Stimulated activated CD4-positive, alpha-beta T cell treated with anti-CD3 and anti-CD28 coated beads, Interleukin-15, amount 100 ng/mL, for 1 hour (primary cell): ENCODE measurements around the gene DAPK1.

Experiments
- DNase-seq, 2 donors: peaks; one replicate each; pipeline ENCODE4 v3.0.0-alpha.2; 2020; ENCODE audit warnings: low read depth in 1 of 2, low spot score in 1 of 2

The DAPK1 gene

GRCh38 chr9:87567983-87568382 is 70.3 kb downstream of the DAPK1 start:
- no peak for DNase-seq

DNA sequence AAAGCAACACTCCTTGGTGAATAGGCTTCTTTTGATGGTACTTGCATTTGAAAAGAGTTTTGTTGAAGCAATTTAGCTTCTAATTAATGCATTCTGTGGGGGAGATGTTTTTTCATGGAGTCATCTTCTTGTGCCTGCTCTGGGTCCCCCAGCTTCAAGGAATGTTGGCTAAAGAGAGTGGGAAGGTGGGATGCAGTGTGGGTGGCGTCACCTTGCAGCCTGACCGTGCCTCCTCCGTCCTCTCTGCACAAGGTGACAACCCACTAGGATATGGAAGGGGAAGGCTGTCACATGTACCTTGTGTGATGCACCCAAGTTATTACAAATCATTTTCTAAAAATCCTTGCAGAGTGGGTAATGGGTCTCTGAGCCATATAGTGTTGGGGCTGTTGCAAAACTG is 70.7 kb downstream of the DAPK1 start:
- DNase-seq: no peak

DNA sequence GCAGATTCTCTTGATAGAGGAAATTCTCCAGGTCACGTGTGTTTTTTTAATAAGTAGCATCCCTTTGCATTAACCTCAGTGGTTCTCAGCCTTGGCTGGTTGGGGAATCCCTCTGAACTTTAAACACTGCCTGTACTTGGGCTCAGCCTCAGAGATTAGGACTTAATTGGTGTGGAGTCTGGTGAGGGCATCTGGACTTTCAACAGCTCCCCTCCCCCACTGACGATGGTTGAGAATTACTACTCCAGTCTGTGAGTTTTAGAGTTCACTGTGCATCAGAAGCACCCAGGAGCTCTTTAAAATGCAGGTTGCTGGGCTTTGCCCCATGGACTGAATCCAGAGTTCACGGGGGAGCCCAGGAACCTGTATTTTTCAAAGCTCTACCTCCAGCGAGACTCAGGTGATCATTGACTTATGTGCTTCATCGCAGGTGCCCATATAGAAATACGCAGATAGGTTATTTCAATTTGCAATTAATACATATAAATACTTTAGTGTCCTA is 71.4 kb downstream of the DAPK1 start:
- no peak for DNase-seq

DNA sequence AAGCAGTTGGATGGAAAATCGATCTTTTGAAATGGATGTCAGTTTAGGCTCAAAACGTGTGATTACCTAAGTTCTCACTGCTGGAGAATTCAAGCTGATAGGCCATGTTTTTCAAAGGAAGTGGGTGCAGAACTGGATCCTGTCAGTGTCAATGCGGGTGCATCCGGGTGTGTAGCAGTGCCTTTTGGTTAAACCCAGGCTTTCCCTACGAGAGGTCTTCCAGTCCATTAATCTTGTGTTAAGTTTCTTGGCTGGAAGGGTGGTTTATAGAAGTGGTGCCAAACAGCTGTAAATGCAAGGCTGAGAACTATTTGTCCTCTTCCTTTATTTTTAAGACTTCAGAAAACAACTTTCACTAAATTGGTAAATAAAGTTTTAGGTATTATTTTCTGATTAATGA is 71.9 kb downstream of the DAPK1 start:
- DNase-seq: no peak

DNA sequence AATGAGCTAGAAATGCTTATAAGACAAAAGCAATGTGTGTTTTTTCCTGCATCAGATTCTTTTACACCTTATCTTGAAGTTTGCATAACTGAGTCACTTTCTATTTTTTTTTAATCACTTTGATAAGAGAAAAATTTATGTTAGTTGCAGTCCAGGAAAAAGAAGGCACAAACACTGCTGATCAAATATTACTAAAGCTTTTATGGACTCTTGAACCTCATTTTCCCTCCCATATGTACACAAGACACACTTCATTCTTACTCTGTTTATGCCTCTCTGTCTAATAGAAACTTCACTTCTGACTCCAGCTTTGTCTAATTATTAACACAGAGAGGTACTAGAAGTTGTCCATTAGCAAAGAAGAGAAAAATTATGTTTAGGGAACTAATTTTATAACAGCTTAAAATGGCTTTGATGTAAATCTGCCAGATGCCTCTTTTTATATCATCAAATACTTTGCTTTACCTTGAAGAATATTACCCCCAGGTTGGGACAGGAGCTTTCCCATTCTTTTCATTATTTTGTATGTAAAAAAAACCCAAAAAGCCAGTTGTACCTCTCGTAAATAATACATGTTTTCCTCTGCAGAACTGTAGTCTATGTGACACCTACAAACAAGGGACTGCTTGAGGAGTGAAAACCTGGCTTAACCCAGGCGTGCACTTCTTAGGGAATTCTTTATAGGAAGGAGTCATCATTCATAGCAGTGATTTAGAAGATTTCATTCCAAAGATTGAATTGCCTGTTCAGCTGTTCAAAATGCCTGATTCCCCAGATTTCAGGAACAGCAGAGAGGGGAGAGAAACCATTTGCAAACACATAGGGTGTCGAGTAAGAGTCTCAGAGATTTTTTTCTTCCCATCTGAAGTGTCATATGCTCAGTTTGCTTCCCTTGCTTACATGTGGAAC is 72.6 kb downstream of the DAPK1 start:
- DNase-seq: no peak

GRCh38 chr9:87572719-87573118 is 75.1 kb downstream of the DAPK1 start:
- no peak for DNase-seq

DNA sequence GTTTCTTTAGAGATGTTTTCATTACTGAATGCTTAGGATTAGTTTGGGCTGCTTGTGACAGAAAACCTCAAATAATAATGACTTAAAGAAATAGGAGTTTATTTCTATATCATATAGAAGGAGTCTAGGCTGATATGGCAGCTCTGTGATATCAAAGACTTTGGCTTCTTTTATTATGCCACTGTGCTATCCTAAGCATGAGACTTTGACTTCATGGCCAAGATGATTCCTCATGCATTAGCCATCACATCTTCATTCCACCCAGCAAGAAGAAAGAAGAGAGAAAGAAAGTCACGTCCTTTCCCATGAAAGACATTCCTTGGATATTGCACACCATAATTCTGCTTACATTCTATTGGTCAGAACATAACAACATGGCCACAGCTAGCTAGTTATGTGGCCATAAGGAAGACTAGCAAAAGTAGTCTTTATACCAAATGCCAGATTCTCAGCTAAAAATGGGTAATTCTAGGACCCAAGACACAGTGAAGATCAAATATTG is 76.2 kb downstream of the DAPK1 start:
- DNase-seq: no peak

GRCh38 chr9:87577746-87578145 is 80.1 kb downstream of the DAPK1 start:
- no peak for DNase-seq

GRCh38 chr9:87578625-87579024 is 81.0 kb downstream of the DAPK1 start:
- no peak for DNase-seq

- no peak for DNase-seq
Measured at GRCh38 chr9:87579781-87580541, 82.3 kb downstream of the DAPK1 start.

GRCh38 chr9:87580941-87581438 is 83.3 kb downstream of the DAPK1 start:
- DNase-seq: no peak

GRCh38 chr9:87581513-87581912 is 83.8 kb downstream of the DAPK1 start:
- DNase-seq: no peak

DNA sequence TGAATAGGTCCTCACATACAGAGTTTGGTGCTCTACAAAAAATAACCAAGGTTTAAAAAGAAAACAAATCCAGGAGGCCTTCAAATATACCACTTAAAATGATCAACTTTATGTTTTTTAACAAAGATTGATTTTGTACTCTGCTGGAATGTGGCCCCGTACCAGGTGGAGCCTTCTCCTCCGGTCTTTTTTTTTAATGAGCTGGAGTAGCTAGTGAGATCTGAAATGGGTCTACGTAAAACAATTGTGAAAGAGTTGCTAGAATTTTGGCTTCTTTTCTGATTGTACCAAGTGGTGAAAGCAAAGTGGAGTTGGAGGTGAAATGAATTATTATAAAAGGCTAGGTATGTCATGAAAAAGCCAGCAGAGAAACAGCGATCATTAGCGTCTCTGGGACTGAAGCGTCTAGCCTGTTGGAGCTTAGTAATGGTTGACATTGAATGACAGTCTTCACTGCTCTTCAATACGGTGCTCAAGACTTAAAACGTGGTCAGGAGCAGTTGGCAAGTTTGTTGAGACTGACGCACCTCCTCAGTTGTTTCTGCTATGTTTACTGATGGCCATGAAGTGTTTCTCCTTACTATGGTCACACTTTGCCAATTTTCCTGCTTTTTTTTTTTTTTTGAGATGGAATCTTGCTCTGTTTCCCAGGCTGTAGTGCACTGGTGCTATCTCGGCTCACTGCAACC is 84.4 kb downstream of the DAPK1 start:
- DNase-seq: no peak

DNA sequence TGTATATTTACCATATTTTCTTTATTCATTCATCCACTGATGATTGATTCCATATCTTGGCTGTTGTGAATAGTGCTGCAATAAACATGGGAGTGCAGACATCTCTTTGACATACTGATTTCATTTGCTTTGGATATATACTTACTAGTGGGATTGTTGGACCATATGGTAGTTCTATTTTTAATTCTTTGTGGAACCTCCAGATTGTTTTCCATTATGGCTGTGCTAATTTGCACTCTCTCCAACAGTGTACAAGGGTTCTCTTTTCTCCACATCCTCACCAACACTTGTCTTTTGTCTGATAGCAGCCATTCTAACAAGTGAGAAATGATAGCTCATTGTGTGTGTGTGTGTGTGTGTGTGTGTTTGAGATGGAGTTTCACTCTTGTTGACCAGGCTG is 86.7 kb downstream of the DAPK1 start:
- DNase-seq: no peak

GRCh38 chr9:87585123-87585855 is 87.6 kb downstream of the DAPK1 start:
- DNase-seq: no peak

DNA sequence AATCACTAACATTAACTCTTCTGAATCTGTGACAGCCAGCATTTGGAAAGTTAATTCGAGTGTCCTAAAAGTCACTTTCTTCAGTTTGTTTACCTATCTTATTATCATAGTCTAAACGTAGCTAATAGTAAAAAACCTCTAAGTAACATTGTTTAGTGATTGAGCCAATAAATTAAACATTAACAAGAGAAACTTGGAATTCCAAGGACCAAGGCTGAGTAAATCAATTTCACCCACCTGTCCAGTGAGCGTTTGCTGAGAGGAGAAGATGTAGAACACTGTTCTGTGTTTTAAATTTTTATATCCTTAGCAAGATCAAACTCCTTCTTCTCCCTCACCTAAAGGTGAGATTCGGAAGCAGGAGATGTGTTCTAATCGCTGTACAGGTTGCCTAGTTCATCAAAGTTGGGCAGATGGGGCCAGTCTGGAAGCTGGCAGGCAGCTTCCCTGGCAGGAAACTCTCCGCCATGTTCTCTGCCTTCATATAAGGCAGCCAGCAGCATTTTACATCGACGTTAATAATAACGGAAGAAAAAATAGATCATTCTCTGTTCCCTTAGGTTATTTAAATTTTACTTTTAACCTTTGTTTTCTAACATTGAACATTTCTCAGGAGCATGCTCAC is 89.2 kb downstream of the DAPK1 start:
- DNase-seq: no peak

DNA sequence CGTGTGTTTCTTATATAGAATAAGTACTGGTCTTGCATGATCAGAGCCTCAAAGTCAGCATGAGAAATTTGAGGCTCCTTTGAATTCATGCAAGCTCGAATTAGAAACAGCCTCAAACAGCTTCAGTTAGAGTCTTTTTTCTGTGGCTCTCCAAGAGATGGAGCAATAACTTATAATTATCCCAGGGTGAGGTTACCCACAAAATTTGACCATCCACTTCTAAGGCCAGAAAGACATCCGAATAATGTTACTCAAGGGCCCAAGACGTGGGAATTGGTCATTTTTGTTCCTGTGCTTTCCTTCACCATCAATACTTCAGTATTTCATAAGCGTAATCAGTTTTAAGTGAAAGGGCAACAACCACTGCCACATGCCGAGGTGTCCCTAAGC is 89.7 kb downstream of the DAPK1 start:
- no peak for DNase-seq

DNA sequence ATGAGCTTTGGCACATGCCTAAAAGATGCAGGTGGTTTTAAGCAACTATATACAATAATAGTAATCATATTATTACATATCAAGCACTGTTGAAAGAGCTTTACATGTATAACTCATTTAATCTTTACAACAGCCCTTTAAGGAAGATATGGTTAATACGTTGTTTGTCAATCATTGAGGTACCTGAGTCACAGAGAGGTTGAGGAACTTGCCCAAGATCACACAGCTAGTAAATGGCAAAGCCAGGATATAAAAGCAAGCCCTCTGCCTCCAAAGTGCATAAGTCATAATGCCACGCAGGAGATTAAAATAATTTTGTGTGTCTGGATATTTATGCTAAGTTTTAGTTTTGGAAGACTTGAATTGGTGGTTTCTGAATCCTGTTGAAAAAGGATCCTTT is 90.2 kb downstream of the DAPK1 start:
- no peak for DNase-seq

DNA sequence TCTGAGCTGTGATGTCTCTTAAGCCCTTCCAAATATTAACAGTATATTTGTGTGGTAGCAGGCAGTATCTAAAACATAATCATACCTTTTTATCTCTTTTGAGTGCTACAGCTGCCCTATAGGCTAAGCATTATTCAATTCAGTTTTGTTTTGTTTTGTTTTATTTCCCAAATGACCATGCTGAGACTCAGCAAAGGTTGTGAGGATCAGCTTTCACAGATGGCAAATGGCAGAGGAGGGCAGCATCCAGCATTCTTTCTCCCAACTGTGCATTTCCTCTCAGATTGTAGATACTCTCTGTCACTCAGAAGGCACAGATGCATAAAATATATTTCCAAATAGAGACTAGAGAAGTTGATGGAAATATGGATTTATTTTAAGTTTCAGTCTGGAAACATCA is 90.7 kb downstream of the DAPK1 start:
- no peak for DNase-seq

DNA sequence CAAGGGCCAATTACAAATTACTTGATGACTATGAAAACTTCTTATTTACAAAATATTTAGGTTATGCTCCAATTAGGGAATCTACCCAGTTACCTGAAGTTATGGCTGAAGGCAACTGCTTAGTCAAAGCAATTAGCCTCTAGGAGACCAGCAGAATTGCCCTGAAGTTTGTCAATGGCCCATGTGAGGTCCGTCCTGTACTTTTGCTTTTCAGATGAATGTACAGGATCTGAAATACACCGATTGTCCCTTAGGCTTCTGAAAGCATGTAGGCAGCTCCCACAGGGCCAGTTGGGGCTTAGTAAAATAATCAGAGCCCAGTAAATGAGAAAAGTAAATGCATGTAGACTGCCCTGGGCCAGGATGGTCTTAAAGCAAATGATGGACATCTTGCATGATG is 93.3 kb downstream of the DAPK1 start:
- no peak for DNase-seq
